Transverse colon (tissue), 4 donors: ENCODE measurements around the gene FADS6. TPM values are rescaled to one million over a fixed set of nuclear protein-coding genes. Genes with fewer than 3 reads are reported as not detected.

ENCODE experiments used
- DNase-seq: peaks from one replicate; pipeline ENCODE4 v3.0.0-alpha.2; 2019
- H3K27ac ChIP-seq, 4 donors: fragments of 200-600 bp; sonication (generic); 2 replicates each; pipeline ENCODE4 v1.5.1; 2016 to 2018; ENCODE audit warnings: inconsistent platforms in 4 of 4
- H3K27me3 ChIP-seq: fragments of 200-600 bp; sonication (generic); 2 replicates; pipeline ENCODE4 v1.5.1; 2017; ENCODE audit warnings: inconsistent platforms
- H3K36me3 ChIP-seq, 4 donors: fragments of 200-600 bp; sonication (generic); 2 replicates each; pipeline ENCODE4 v1.5.1; 2017 to 2019; ENCODE audit warnings: inconsistent platforms in 4 of 4
- H3K4me1 ChIP-seq, 4 donors: fragments of 200-600 bp; sonication (generic); 2 replicates each; pipeline ENCODE4 v1.5.1; 2017 to 2020; ENCODE audit warnings: inconsistent platforms in 4 of 4
- H3K4me3 ChIP-seq, 4 donors: fragments of 200-600 bp; sonication (generic); 1 replicate in 1 of 4; 2 replicates in 3 of 4; pipeline versions ENCODE4 v1.5.1 to v1.6.1; 2017 to 2019; ENCODE audit warnings: inconsistent platforms in 4 of 4
- H3K9me3 ChIP-seq, 2 donors: fragments of 200-600 bp; sonication (generic); 2 replicates each; pipeline ENCODE4 v1.5.1; 2017 to 2019; ENCODE audit warnings: inconsistent platforms in 2 of 2
- EP300 ChIP-seq: sonication (generic); formaldehyde crosslinking; IDR thresholded peaks from one replicate; pipeline ENCODE4 v1.6.1; 2017; ENCODE audit warnings: antibody characterized with exemption, low read depth
- POLR2A ChIP-seq: fragments of 450-650 bp; IDR thresholded peaks from one replicate; pipeline ENCODE4 v1.6.1; 2016; ENCODE audit warnings: antibody characterized with exemption, mild to moderate bottlenecking, moderate library complexity
- POLR2AphosphoS5 ChIP-seq, 3 donors: sonication (generic); formaldehyde crosslinking; IDR thresholded peaks; one replicate each; pipeline ENCODE4 v1.6.1; 2016; ENCODE audit warnings: antibody characterized with exemption in 3 of 3
- WGBS, 2 donors: methylation state at CpG; one replicate each; pipeline ENCODE4 v1.1.5; 2018; ENCODE audit warnings: low coverage in 1 of 2; 5-methylcytosine and 5-hydroxymethylcytosine counted together
- in situ Hi-C, 4 donors: fragments of 200-750 bp; cut with MboI; loops; one replicate each; pipeline versions ENCODE4 v1.15.0 to v1.15.1; 2017; ENCODE audit warnings: low sequenced_read_pairs in 3 of 4, low pct_ligation_motif_present in 1 of 4, low pct_unique_long_range_greater_than_20kb in 1 of 4
- intact Hi-C: fragments of 100-400 bp; cut with DNase I; formaldehyde crosslinking; loops from one replicate; pipeline ENCODE4 v1.15.1; 2023; ENCODE audit warnings: low total_unique reads
- total RNA-seq, 4 donors: library from RNA; depleted of rRNA; stranded (reverse); fragments of >200 nt; gene quantifications; one replicate each; pipeline ENCODE4 v1.1.0, GENCODE V29; 2016
- TF ChIP-seq, protein P1 (sequence below), 5 experiments: fragments of 200-600 bp in 3 of 5; fragments of 450-650 bp in 2 of 5; sonication (generic) in 3 of 5; IDR thresholded peaks; 1 replicate in 2 of 5; 2 replicates in 3 of 5; pipeline ENCODE4 v1.5.1; 2016 to 2017; ENCODE audit warnings: antibody characterized with exemption in 5 of 5, inconsistent platforms in 3 of 5, mild to moderate bottlenecking in 2 of 5, moderate library complexity in 1 of 5

The FADS6 gene
- total RNA-seq, 4 donors from 2014 or later = 0.64 to 25.8 (median 3.7) TPM; not detected in 1

DNA sequence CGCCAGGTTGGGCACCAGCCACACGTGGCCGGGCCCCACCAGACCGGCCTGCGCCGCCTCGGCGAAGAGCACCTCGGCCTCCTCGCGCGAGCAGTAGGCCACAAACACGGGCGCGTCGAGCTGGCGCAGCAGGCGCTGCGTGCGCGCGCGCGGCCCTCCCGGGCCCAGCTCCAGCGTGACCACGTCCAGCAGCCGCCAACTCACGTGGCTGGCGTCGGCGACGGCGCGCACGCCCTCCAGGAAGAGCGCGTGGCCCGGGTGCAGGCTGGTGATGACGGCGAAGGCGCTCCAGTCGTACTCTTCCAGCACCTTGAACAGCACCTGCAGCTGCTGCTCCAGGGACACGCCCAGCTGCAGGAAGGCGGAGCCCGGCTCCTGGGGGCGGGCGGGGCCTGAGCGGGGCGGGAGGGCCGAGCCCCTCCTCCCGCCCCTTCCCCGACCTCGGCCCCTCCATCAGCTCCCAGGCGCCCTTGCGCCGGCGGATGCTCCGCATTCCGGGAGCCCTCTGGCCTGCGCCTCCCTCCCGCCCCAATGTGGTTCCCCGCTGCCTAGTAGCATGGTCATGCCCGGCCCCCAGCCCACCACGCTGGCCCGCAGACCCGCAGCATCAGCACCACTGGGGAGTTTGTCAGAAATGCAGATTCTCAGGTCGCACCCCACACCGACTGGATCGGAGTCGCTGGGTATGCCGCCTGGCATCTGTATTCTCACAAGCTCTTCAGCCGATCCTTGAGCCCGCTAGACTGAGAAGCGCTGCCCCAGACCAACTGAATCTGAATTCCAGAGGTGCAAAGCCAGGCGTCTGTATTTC is 41.0 kb downstream of the FADS6 start:
- WGBS, 2 donors = 26% methylated on average over 46 of the region's 76 CpGs; no CpG with 5 or more reads in 1 of the 2 donors
- peaks cover 0 to 13% (median 11%) of the 10 kb centered on the region in 4 donors for H3K4me1 ChIP-seq
- no peak overlapping the region for H3K4me3 ChIP-seq
- no peaks in the 10 kb centered on the region for H3K36me3 ChIP-seq
- H3K27ac ChIP-seq = no peak overlapping the region
- intact Hi-C loops (no loop called here), in situ Hi-C loops (loop anchor here in 2 of 4 donors (25.0 kb wide), 1 partner anchor 115 kb away; the partner anchor contains the start of genes NHERF1 (in 2 of the 2) and RAB37 (in 2 of the 2))
- no peaks in the 10 kb centered on the region for H3K9me3 ChIP-seq
- peaks cover 77% of the 10 kb centered on the region for H3K27me3 ChIP-seq
- peak; percentile 27 for DNase-seq
- TF ChIP-seq EP300 = no peak
- TF ChIP-seq, protein P1, sequence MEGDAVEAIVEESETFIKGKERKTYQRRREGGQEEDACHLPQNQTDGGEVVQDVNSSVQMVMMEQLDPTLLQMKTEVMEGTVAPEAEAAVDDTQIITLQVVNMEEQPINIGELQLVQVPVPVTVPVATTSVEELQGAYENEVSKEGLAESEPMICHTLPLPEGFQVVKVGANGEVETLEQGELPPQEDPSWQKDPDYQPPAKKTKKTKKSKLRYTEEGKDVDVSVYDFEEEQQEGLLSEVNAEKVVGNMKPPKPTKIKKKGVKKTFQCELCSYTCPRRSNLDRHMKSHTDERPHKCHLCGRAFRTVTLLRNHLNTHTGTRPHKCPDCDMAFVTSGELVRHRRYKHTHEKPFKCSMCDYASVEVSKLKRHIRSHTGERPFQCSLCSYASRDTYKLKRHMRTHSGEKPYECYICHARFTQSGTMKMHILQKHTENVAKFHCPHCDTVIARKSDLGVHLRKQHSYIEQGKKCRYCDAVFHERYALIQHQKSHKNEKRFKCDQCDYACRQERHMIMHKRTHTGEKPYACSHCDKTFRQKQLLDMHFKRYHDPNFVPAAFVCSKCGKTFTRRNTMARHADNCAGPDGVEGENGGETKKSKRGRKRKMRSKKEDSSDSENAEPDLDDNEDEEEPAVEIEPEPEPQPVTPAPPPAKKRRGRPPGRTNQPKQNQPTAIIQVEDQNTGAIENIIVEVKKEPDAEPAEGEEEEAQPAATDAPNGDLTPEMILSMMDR (IDR thresholded peaks at IDR 0.05) = no peak
- TF ChIP-seq POLR2AphosphoS5 (IDR thresholded peaks at IDR 0.05) = no peak
- TF ChIP-seq POLR2A = no peak

DNA sequence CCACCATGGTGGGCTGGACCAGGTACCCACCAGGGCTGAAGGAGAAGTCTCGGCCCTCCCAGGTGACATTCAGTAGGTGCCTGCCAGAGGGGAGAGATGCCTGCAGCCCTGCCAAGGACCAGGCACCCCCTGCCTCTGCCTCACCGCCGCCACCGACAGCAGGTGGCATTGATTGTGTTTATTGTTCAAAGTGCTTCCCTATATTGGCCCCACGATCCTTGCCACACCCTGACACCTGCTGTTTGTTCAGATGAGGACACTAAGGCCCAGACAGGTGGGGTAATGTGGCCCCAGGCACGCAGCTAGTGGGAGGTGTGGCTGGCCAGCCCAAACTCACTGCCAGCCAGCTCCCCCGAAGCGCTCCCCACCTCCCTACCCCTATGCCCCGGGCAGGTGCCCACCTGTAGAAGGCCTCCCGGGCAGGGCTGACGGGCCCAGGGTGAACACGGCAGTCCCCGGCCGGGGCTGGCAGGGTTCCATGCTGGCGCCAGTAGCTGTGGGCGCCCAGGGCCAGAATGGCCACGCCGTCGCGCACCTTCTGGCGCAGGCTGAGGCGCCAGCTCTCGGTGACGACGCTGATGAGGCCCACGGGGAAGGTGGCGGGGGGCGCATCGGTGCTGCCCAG is 41.7 kb downstream of the FADS6 start:
- Histone ChIP-seq H3K4me3 (no peak overlapping the region), H3K27ac (no peak overlapping the region), H3K9me3 (no peaks in the 10 kb centered on the region), H3K4me1 (peaks cover 0 to 13% (median 11%) of the 10 kb centered on the region in 4 donors), H3K36me3 (no peaks in the 10 kb centered on the region), H3K27me3 (peaks cover 70% of the 10 kb centered on the region)
- TF ChIP-seq POLR2AphosphoS5 (IDR thresholded peaks at IDR 0.05) = peak in 1 of 3 donors; percentile 57
- no peak for TF ChIP-seq EP300
- TF ChIP-seq, protein P1 (IDR thresholded peaks at IDR 0.05) = no peak
- no peak for TF ChIP-seq POLR2A
- no peak for DNase-seq
- in situ Hi-C loops = loop anchor here in 2 of 4 donors (25.0 kb wide), 1 partner anchor 114 kb away; the partner anchor contains the start of genes NHERF1 (in 2 of the 2) and RAB37 (in 2 of the 2)
- intact Hi-C loops = no loop called here
- WGBS, 2 donors = 61% methylated on average over 22 of the region's 29 CpGs; no CpG with 5 or more reads in 1 of the 2 donors

DNA sequence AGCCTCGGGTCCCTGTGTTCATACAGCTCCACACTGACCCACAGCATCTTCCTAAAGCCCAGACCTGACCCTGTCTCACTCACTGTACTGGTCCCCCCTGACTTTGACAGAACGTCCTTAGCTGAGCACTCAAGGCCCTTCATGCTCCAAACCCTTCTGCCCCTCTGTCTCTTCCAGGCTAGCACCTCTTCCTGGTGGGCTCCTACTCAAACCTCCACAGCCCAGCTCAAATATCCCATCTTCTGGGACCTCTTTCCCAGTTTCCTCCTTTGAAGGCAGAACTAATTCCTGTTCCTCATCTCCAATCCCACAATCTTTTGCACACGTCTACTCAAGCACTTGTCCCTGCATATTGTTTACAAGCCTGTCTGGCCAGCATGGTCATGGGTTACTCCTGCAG is 42.5 kb downstream of the FADS6 start:
- H3K27me3 ChIP-seq = peaks cover 62% of the 10 kb centered on the region

More for the DNA sequence above, 42.5 kb downstream of the FADS6 start:
- WGBS, 2 donors = 57% methylated on average over 1 to 3 of the region's 3 CpGs
- Histone ChIP-seq H3K36me3 (no peaks in the 10 kb centered on the region), H3K9me3 (no peaks in the 10 kb centered on the region), H3K4me3 (no peak overlapping the region), H3K27ac (no peak overlapping the region), H3K4me1 (peaks cover 0 to 13% (median 11%) of the 10 kb centered on the region in 4 donors)
- TF ChIP-seq POLR2A (no peak), POLR2AphosphoS5 (IDR thresholded peaks at IDR 0.05) (no peak), EP300 (no peak)
- TF ChIP-seq, protein P1 (IDR thresholded peaks at IDR 0.05) = no peak
- intact Hi-C loops = no loop called here
- in situ Hi-C loops = loop anchor here in 2 of 4 donors (25.0 kb wide), 1 partner anchor 114 kb away; the partner anchor contains the start of genes NHERF1 (in 2 of the 2) and RAB37 (in 2 of the 2)
- no peak for DNase-seq
